MM.1S (cell line): ENCODE measurements around the gene PDIA4.
A peak's percentile ranks its signal among the peaks of the same experiment; 100 is the strongest.

Source experiments
- DNase-seq: peaks from one replicate; pipeline ENCODE4 v3.0.0-alpha.2; 2015
- H2AFZ ChIP-seq: fragments of 300-600 bp; sonication (generic); 2 replicates; pipeline ENCODE4 v1.6.0; 2016; ENCODE audit warnings: antibody characterized with exemption, low read length
- H3F3A ChIP-seq: fragments of 300-600 bp; sonication (generic); 2 replicates; pipeline ENCODE4 v1.6.1; 2016; ENCODE audit warnings: mild to moderate bottlenecking, antibody characterized with exemption, low read length, moderate library complexity, mixed read lengths; ENCODE audit not compliant: insufficient read depth
- H3K27ac ChIP-seq: fragments of 300-600 bp; sonication (generic); 2 replicates; pipeline ENCODE4 v1.5.1; 2016; ENCODE audit warnings: mild to moderate bottlenecking, low read length
- H3K27me3 ChIP-seq: fragments of 300-600 bp; sonication (generic); replicated peaks from 2 replicates; pipeline ENCODE4 v1.6.0; 2016; ENCODE audit warnings: low read length; ENCODE audit not compliant: insufficient read depth
- H3K36me3 ChIP-seq: fragments of 300-600 bp; sonication (generic); replicated peaks from 2 replicates; pipeline ENCODE4 v1.6.1; 2016; ENCODE audit warnings: mild to moderate bottlenecking, low read length, mixed read lengths; ENCODE audit not compliant: insufficient read depth
- H3K4me1 ChIP-seq: fragments of 300-600 bp; sonication (generic); 2 replicates; pipeline ENCODE4 v1.6.1; 2016; ENCODE audit warnings: low read length, mixed read lengths
- H3K4me2 ChIP-seq: fragments of 300-600 bp; sonication (generic); 2 replicates; pipeline ENCODE4 v1.6.0; 2016; ENCODE audit warnings: low read depth, low read length
- H3K4me3 ChIP-seq: fragments of 300-600 bp; sonication (generic); 2 replicates; pipeline ENCODE4 v1.5.1; 2016; ENCODE audit warnings: low read length, mixed read lengths
- H3K79me2 ChIP-seq: fragments of 300-600 bp; sonication (generic); 2 replicates; pipeline ENCODE4 v1.6.1; 2016; ENCODE audit warnings: mixed run types, low read length, mixed read lengths
- H3K9ac ChIP-seq: fragments of 300-600 bp; sonication (generic); 2 replicates; pipeline ENCODE4 v1.6.1; 2016; ENCODE audit warnings: low read length, mixed read lengths
- H3K9me2 ChIP-seq: fragments of 300-600 bp; sonication (generic); replicated peaks from 2 replicates; pipeline ENCODE4 v1.6.1; 2016; ENCODE audit warnings: mild to moderate bottlenecking, low read length, mixed read lengths; ENCODE audit not compliant: insufficient read depth
- H3K9me3 ChIP-seq: fragments of 300-600 bp; sonication (generic); replicated peaks from 2 replicates; pipeline ENCODE4 v1.6.1; 2016; ENCODE audit warnings: mild to moderate bottlenecking, low read length, mixed read lengths; ENCODE audit not compliant: insufficient read depth
- H4K20me1 ChIP-seq: fragments of 300-600 bp; sonication (generic); 2 replicates; pipeline ENCODE4 v1.6.1; 2016; ENCODE audit warnings: mild to moderate bottlenecking, low read length, moderate library complexity, mixed read lengths; ENCODE audit not compliant: insufficient read depth
- CTCF ChIP-seq: fragments of 300-600 bp; sonication (generic); IDR thresholded peaks from 2 replicates; pipeline ENCODE4 v1.5.1; 2016; ENCODE audit warnings: antibody characterized with exemption, low read length, mixed read lengths
- EZH2 ChIP-seq: fragments of 300-600 bp; sonication (generic); optimal IDR thresholded peaks from 2 replicates; pipeline ENCODE3; 2017; ENCODE audit warnings: low read depth, mild to moderate bottlenecking, antibody characterized with exemption, low read length, mixed read lengths
- EZH2phosphoT487 ChIP-seq: fragments of 300-600 bp; sonication (generic); IDR thresholded peaks from 2 replicates; pipeline ENCODE4 v1.6.1; 2018; ENCODE audit warnings: antibody characterized with exemption, low read length

Gene PDIA4

GRCh38 chr7:148986742-148987009, 41.6 kb downstream of the PDIA4 start:
- Histone ChIP-seq H3K9me2 (no peaks in the 10 kb centered on the region), H3K79me2 (no peaks in the 10 kb centered on the region), H3K9me3 (no peaks in the 10 kb centered on the region), H3K4me3 (peak overlapping the region; percentile 93; the same call in 1 of the 2 replicates), H4K20me1 (no peaks in the 10 kb centered on the region), H3K27ac (peak overlapping the region; percentile 63; the same call in 1 of the 2 replicates), H3K9ac (no peak overlapping the region; the same call in 1 of the 2 replicates), H3F3A (peaks cover 35% of the 10 kb centered on the region), H2AFZ (no peak overlapping the region), H3K4me2 (peak overlapping the region; percentile 93), H3K4me1 (peaks cover 14% of the 10 kb centered on the region), H3K27me3 (no peaks in the 10 kb centered on the region), H3K36me3 (no peaks in the 10 kb centered on the region)
- TF ChIP-seq EZH2phosphoT487: no peak
- TF ChIP-seq EZH2: no peak
- no peak for TF ChIP-seq CTCF
- DNase-seq: no peak

GRCh38 chr7:148983200-148984146, 44.8 kb downstream of the PDIA4 start:
- Histone ChIP-seq H3K9ac (peak overlapping the region; percentile 59), H3K27ac (peak overlapping the region; percentile 8; the same call in 1 of the 2 replicates)
- TF ChIP-seq EZH2 (no peak), CTCF (no peak), EZH2phosphoT487 (no peak)

GRCh38 chr7:148982654-148983199, 45.6 kb downstream of the PDIA4 start:
- H3K9me3 ChIP-seq: no peaks in the 10 kb centered on the region
- peak overlapping the region; percentile 7; the same call in 1 of the 2 replicates for H3K9ac ChIP-seq
- TF ChIP-seq EZH2 (no peak), EZH2phosphoT487 (no peak), CTCF (no peak)
- H3K36me3 ChIP-seq: no peaks in the 10 kb centered on the region
- peaks cover 31% of the 10 kb centered on the region for H3F3A ChIP-seq
- peaks cover 4% of the 10 kb centered on the region; the same call in 1 of the 2 replicates for H3K4me1 ChIP-seq
- H3K9me2 ChIP-seq: no peaks in the 10 kb centered on the region
- H3K4me3 ChIP-seq: peak overlapping the region; percentile 84
- peak overlapping the region; percentile 67 for H3K4me2 ChIP-seq
- H3K27ac ChIP-seq: no peak overlapping the region
- peak overlapping the region; percentile 83 for H2AFZ ChIP-seq
- H4K20me1 ChIP-seq: no peaks in the 10 kb centered on the region
- DNase-seq: peak; percentile 43
- H3K79me2 ChIP-seq: no peaks in the 10 kb centered on the region
- H3K27me3 ChIP-seq: peaks cover 8% of the 10 kb centered on the region; the same call in 1 of the 2 replicates

More at GRCh38 chr7:148983200-148984146, 44.8 kb downstream of the PDIA4 start:
- Histone ChIP-seq H3K4me3 (peak overlapping the region; percentile 84), H2AFZ (peak overlapping the region; percentile 83), H3K4me2 (peak overlapping the region; percentile 67), H3K4me1 (peaks cover 10% of the 10 kb centered on the region), H4K20me1 (no peaks in the 10 kb centered on the region), H3K9me2 (no peaks in the 10 kb centered on the region), H3K27me3 (peaks cover 8% of the 10 kb centered on the region; the same call in 1 of the 2 replicates), H3K36me3 (no peaks in the 10 kb centered on the region), H3K9me3 (no peaks in the 10 kb centered on the region), H3K79me2 (no peaks in the 10 kb centered on the region), H3F3A (peaks cover 35% of the 10 kb centered on the region)
- DNase-seq: peak; percentile 97
